ENCODE data around the gene ZNF76.
"Not testable (repeated sequence)": the region's sequence is repeated elsewhere in the genome, so short reads cannot be mapped to it uniquely, and the experiment has no call there.

Gene ZNF76

DNA sequence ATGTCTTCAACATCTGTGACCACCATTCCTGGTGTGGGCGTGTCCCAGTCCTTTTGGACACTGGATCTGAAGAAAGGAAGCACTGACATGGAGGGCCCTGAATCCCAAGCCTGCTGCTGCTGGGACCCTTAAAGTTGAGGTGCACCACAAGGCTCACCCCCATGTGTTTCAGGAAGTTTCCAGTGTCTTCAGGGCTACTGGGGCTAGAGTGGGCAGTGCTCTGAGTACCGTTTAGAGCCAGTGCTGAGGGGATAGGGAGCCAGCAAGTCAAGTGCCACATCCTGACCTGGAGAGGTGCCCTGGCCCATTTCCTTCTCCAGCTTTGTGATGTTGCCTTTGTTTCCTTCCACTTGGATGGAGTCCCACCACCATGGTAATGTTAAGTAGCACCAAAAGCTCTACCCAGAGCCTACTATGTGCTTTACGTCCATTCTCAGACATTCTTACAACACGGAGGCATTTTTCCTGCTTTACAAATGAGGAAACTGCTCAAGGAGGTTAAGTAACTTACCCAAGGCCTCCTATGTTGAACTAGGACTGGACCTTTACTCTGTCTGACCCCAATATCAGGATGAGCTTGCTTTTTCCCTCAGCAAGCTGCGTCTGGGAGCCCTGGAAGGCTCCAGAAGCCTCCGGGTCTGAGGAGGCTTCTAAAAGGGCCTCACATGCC is 37.5 kb downstream of the ZNF76 start:
- Histone ChIP-seq H3K9me3 (ENCODE audit: control insufficient read depth in 1 of 2, low read length in 2 of 2) (peaks cover 0 to 2% of the 10 kb centered on the region in 2 donors), H3K4me1 (ENCODE audit: control insufficient read depth in 1 of 2, insufficient read depth in 2 of 2, low read length in 2 of 2) (peaks cover 24 to 38% of the 10 kb centered on the region in 2 donors), H3K36me3 (ENCODE audit: control insufficient read depth in 1 of 2, insufficient read depth in 2 of 2, low read length in 2 of 2) (peaks cover 7 to 24% of the 10 kb centered on the region in 2 donors), H3K4me3 (ENCODE audit: low read depth in 1 of 2, low read length in 2 of 2) (peak overlapping the region; percentile 79 to 81), H3K27ac (ENCODE audit: low read depth, low read length) (no peak overlapping the region), H3K9ac (ENCODE audit: low read depth in 1 of 2, low read length in 2 of 2) (peak overlapping the region; percentile 20 to 91), H3K27me3 (ENCODE audit: control insufficient read depth in 1 of 2, insufficient read depth in 2 of 2, low read length in 2 of 2) (no peaks in the 10 kb centered on the region)

DNA sequence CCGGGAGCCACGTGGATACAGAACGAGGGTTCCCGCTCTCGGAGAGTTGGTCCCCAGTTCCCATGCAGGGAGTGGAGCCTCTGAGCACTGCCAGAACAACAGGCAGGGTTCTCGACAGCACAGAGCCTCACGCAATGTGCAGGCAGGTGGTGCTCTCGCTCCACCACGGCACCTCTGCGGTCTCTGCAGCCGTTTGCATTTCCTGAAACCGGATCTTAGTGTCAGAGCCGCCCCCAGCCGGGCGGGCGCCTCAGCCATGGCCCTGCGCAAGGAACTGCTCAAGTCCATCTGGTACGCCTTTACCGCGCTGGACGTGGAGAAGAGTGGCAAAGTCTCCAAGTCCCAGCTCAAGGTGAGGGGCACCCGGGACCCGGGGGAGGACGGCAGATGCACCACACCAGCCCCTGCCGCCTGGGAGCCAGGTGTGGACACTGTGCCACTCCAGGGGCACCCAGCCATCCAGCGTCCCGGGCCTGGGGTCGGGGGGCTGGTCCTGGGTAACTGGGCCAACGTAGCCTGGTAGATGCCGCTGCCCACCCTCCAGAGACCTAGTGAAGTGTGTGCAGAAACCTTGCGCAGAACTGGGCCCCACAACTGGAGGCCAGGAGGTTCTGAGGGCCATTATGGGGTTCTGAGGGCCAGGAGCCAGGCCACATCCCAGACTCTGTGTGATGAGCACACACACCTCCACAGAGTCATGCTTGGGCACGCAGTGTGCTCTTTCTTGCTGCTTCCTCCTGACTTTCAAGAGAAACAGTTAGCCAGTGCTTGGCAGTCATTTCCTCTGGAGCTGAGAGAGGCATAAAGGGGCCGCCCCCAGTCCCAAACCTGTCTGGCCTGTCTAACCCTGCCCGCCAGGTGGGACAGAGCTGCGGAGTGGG is 38.3 kb downstream of the ZNF76 start, which contains the start of gene DEF6:
Gene DEF6, plus strand, starts transcription at position 218 of the 881 bp plus-strand sequence. Its CDS starts 39 bp downstream, at position 257.
- Histone ChIP-seq H3K9me3 (ENCODE audit: control insufficient read depth in 1 of 2, low read length in 2 of 2) (peaks cover 0 to 2% of the 10 kb centered on the region in 2 donors), H3K4me3 (ENCODE audit: low read depth in 1 of 2, low read length in 2 of 2) (peak within 1 kb of the TSS; percentile 79 to 81), H3K4me1 (ENCODE audit: control insufficient read depth in 1 of 2, insufficient read depth in 2 of 2, low read length in 2 of 2) (peaks cover 32 to 45% of the 10 kb centered on the region in 2 donors), H3K36me3 (ENCODE audit: control insufficient read depth in 1 of 2, insufficient read depth in 2 of 2, low read length in 2 of 2) (peaks cover 6 to 16% of the 10 kb centered on the region in 2 donors), H3K27me3 (ENCODE audit: control insufficient read depth in 1 of 2, insufficient read depth in 2 of 2, low read length in 2 of 2) (no peaks in the 10 kb centered on the region), H3K9ac (ENCODE audit: low read depth in 1 of 2, low read length in 2 of 2) (peak within 1 kb of the TSS; percentile 76 to 91), H3K27ac (ENCODE audit: low read depth, low read length) (peak within 1 kb of the TSS; percentile 69)

DNA sequence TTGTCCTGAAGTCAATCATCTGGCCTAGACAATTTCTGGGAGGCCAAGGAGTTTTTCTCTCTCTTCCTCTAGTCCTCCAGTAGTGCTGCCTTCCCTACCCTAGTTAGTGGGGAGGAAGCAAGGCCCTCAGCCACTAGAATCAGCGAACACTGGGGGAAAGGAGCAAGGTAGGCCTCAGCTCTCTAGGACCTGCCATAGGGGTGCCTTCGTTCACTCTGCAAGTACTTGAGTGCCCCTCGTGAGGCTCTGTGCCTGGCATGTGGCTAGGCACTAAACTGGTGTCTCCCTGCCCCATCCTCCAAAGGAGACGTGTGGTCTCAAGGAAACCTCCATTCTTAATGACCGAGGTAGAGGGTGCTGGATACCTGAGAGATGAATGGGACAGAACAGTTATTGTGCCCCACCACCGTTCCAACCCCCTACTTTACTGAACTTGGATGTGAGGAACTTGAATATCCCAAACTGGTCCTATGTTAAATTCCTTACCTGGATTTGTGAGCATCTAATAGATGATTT is 39.1 kb downstream of the ZNF76 start:
- no peaks in the 10 kb centered on the region for H3K27me3 ChIP-seq (ENCODE audit: control insufficient read depth in 1 of 2, insufficient read depth in 2 of 2, low read length in 2 of 2)
- H3K27ac ChIP-seq (ENCODE audit: low read depth, low read length), result no peak overlapping the region

GRCh38 chr6:35299674-35300073 is 40.1 kb downstream of the ZNF76 start:
- peak overlapping the region; percentile 15 for H3K27ac ChIP-seq (ENCODE audit: low read depth, low read length)
- H3K9ac ChIP-seq (ENCODE audit: low read depth in 1 of 2, low read length in 2 of 2), result peak overlapping the region in 1 of 2 donors; percentile 76
- H3K4me1 ChIP-seq (ENCODE audit: control insufficient read depth in 1 of 2, insufficient read depth in 2 of 2, low read length in 2 of 2), result peaks cover 39 to 55% of the 10 kb centered on the region in 2 donors

More for the DNA sequence above, 39.1 kb downstream of the ZNF76 start:
- H3K36me3 ChIP-seq (ENCODE audit: control insufficient read depth in 1 of 2, insufficient read depth in 2 of 2, low read length in 2 of 2), result peaks cover 6 to 10% of the 10 kb centered on the region in 2 donors
- peak overlapping the region; percentile 76 to 91 for H3K9ac ChIP-seq (ENCODE audit: low read depth in 1 of 2, low read length in 2 of 2)
- H3K4me3 ChIP-seq (ENCODE audit: low read depth in 1 of 2, low read length in 2 of 2), result peak overlapping the region; percentile 79 to 81
- H3K4me1 ChIP-seq (ENCODE audit: control insufficient read depth in 1 of 2, insufficient read depth in 2 of 2, low read length in 2 of 2), result peaks cover 39 to 54% of the 10 kb centered on the region in 2 donors
- H3K9me3 ChIP-seq (ENCODE audit: control insufficient read depth in 1 of 2, low read length in 2 of 2), result peaks cover 0 to 2% of the 10 kb centered on the region in 2 donors

GRCh38 chr6:35300848-35301247 is 41.3 kb downstream of the ZNF76 start:
- H3K27me3 ChIP-seq (ENCODE audit: control insufficient read depth in 1 of 2, insufficient read depth in 2 of 2, low read length in 2 of 2), result no peaks in the 10 kb centered on the region
- H3K9ac ChIP-seq (ENCODE audit: low read depth in 1 of 2, low read length in 2 of 2), result no peak overlapping the region
- no peaks in the 10 kb centered on the region for H3K36me3 ChIP-seq (ENCODE audit: control insufficient read depth in 1 of 2, insufficient read depth in 2 of 2, low read length in 2 of 2)
- H3K4me3 ChIP-seq (ENCODE audit: low read depth in 1 of 2, low read length in 2 of 2), result no peak overlapping the region
- H3K27ac ChIP-seq (ENCODE audit: low read depth, low read length), result no peak overlapping the region
- H3K4me1 ChIP-seq (ENCODE audit: control insufficient read depth in 1 of 2, insufficient read depth in 2 of 2, low read length in 2 of 2), result peaks cover 39 to 55% of the 10 kb centered on the region in 2 donors
- H3K9me3 ChIP-seq (ENCODE audit: control insufficient read depth in 1 of 2, low read length in 2 of 2), result peaks cover 0 to 2% of the 10 kb centered on the region in 2 donors

More at GRCh38 chr6:35299674-35300073, 40.1 kb downstream of the ZNF76 start:
- Histone ChIP-seq H3K9me3 (ENCODE audit: control insufficient read depth in 1 of 2, low read length in 2 of 2) (peaks cover 0 to 2% of the 10 kb centered on the region in 2 donors), H3K36me3 (ENCODE audit: control insufficient read depth in 1 of 2, insufficient read depth in 2 of 2, low read length in 2 of 2) (peaks cover 6 to 8% of the 10 kb centered on the region in 2 donors), H3K4me3 (ENCODE audit: low read depth in 1 of 2, low read length in 2 of 2) (peak overlapping the region; percentile 37 to 79), H3K27me3 (ENCODE audit: control insufficient read depth in 1 of 2, insufficient read depth in 2 of 2, low read length in 2 of 2) (no peaks in the 10 kb centered on the region)

- Histone ChIP-seq H3K27ac (ENCODE audit: low read depth, low read length) (peak overlapping the region; percentile 48), H3K36me3 (ENCODE audit: control insufficient read depth in 1 of 2, insufficient read depth in 2 of 2, low read length in 2 of 2) (no peaks in the 10 kb centered on the region), H3K27me3 (ENCODE audit: control insufficient read depth in 1 of 2, insufficient read depth in 2 of 2, low read length in 2 of 2) (no peaks in the 10 kb centered on the region), H3K9ac (ENCODE audit: low read depth in 1 of 2, low read length in 2 of 2) (peak overlapping the region; percentile 39 to 50), H3K4me3 (ENCODE audit: low read depth in 1 of 2, low read length in 2 of 2) (peak overlapping the region; percentile 53 to 62), H3K9me3 (ENCODE audit: control insufficient read depth in 1 of 2, low read length in 2 of 2) (peaks cover 0 to 2% of the 10 kb centered on the region in 2 donors), H3K4me1 (ENCODE audit: control insufficient read depth in 1 of 2, insufficient read depth in 2 of 2, low read length in 2 of 2) (peaks cover 32 to 50% of the 10 kb centered on the region in 2 donors)
Observed at GRCh38 chr6:35302604-35303241, 43.2 kb downstream of the ZNF76 start.

- Histone ChIP-seq H3K4me3 (ENCODE audit: low read depth in 1 of 2, low read length in 2 of 2) (no peak overlapping the region), H3K9me3 (ENCODE audit: control insufficient read depth in 1 of 2, low read length in 2 of 2) (no peaks in the 10 kb centered on the region), H3K27me3 (ENCODE audit: control insufficient read depth in 1 of 2, insufficient read depth in 2 of 2, low read length in 2 of 2) (no peaks in the 10 kb centered on the region), H3K4me1 (ENCODE audit: control insufficient read depth in 1 of 2, insufficient read depth in 2 of 2, low read length in 2 of 2) (peaks cover 20 to 40% of the 10 kb centered on the region in 2 donors), H3K36me3 (ENCODE audit: control insufficient read depth in 1 of 2, insufficient read depth in 2 of 2, low read length in 2 of 2) (no peaks in the 10 kb centered on the region), H3K9ac (ENCODE audit: low read depth in 1 of 2, low read length in 2 of 2) (peak overlapping the region in 1 of 2 donors; percentile 25), H3K27ac (ENCODE audit: low read depth, low read length) (no peak overlapping the region)
Observed at GRCh38 chr6:35304299-35304698, 44.8 kb downstream of the ZNF76 start.

GRCh38 chr6:35305117-35305516 is 45.6 kb downstream of the ZNF76 start:
- Histone ChIP-seq H3K9ac (ENCODE audit: low read depth in 1 of 2, low read length in 2 of 2) (no peak overlapping the region), H3K36me3 (ENCODE audit: control insufficient read depth in 1 of 2, insufficient read depth in 2 of 2, low read length in 2 of 2) (no peaks in the 10 kb centered on the region), H3K27me3 (ENCODE audit: control insufficient read depth in 1 of 2, insufficient read depth in 2 of 2, low read length in 2 of 2) (no peaks in the 10 kb centered on the region), H3K4me1 (ENCODE audit: control insufficient read depth in 1 of 2, insufficient read depth in 2 of 2, low read length in 2 of 2) (peaks cover 16 to 32% of the 10 kb centered on the region in 2 donors), H3K4me3 (ENCODE audit: low read depth in 1 of 2, low read length in 2 of 2) (no peak overlapping the region), H3K9me3 (ENCODE audit: control insufficient read depth in 1 of 2, low read length in 2 of 2) (no peaks in the 10 kb centered on the region), H3K27ac (ENCODE audit: low read depth, low read length) (no peak overlapping the region)

DNA sequence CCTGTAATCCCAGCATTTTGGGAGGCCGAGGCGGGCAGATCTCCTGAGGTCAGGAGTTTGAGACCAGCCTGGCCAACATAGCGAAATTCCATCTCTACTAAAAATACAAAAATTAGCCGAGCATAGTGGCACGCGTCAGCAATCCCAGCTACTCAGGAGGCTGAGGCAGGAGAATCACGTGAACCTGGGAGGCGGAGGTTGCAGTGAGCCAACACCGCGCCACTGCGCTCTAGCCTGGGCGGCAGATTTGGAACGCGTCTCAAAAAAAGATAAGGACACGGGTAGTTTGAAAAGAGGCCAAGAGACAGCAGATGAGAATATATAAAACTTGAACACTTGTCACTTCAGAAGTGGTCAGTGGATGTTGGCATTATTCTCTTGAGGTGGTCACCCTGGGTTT is 47.6 kb downstream of the ZNF76 start:
- not testable (repeated sequence) for H3K4me3 ChIP-seq (ENCODE audit: low read depth in 1 of 2, low read length in 2 of 2); H3K9me3 ChIP-seq (ENCODE audit: control insufficient read depth in 1 of 2, low read length in 2 of 2); H3K9ac ChIP-seq (ENCODE audit: low read depth in 1 of 2, low read length in 2 of 2); H3K36me3 ChIP-seq (ENCODE audit: control insufficient read depth in 1 of 2, insufficient read depth in 2 of 2, low read length in 2 of 2); H3K27ac ChIP-seq (ENCODE audit: low read depth, low read length); H3K27me3 ChIP-seq (ENCODE audit: control insufficient read depth in 1 of 2, insufficient read depth in 2 of 2, low read length in 2 of 2)
- H3K4me1 ChIP-seq (ENCODE audit: control insufficient read depth in 1 of 2, insufficient read depth in 2 of 2, low read length in 2 of 2), result peaks cover 19 to 29% of the 10 kb centered on the region in 2 donors
